ENCODE results near the gene DYNC2H1.

DYNC2H1 gene

GRCh38 chr11:103147627-103148026, 38.4 kb downstream of the DYNC2H1 start:
- peaks cover 64% of the 10 kb centered on the region for H3K36me3 ChIP-seq (ENCODE audit: control insufficient read depth, insufficient read depth, low read length, severe bottlenecking)
- no peaks in the 10 kb centered on the region for H3K4me1 ChIP-seq (ENCODE audit: control insufficient read depth, insufficient read depth, low read length)
- no peak overlapping the region for H3K9ac ChIP-seq (ENCODE audit: low read length)
- no peaks in the 10 kb centered on the region for H3K27me3 ChIP-seq (replicated peaks; ENCODE audit: control insufficient read depth, insufficient read depth, low read length)
- DNase-seq (ENCODE audit: low read depth): no peak
- no peak overlapping the region for H3K4me3 ChIP-seq (ENCODE audit: low read length)
- no peaks in the 10 kb centered on the region for H3K9me3 ChIP-seq (ENCODE audit: control insufficient read depth, low read length)

- H3K36me3 ChIP-seq (ENCODE audit: control insufficient read depth, insufficient read depth, low read length, severe bottlenecking): peaks cover 80% of the 10 kb centered on the region
- no peak for DNase-seq (ENCODE audit: low read depth)
- no peaks in the 10 kb centered on the region for H3K9me3 ChIP-seq (ENCODE audit: control insufficient read depth, low read length)
- no peak overlapping the region for H3K4me3 ChIP-seq (ENCODE audit: low read length)
- H3K4me1 ChIP-seq (ENCODE audit: control insufficient read depth, insufficient read depth, low read length): no peaks in the 10 kb centered on the region
- H3K27me3 ChIP-seq (replicated peaks; ENCODE audit: control insufficient read depth, insufficient read depth, low read length): no peaks in the 10 kb centered on the region
- no peak overlapping the region for H3K9ac ChIP-seq (ENCODE audit: low read length)
These were observed 48.3 kb downstream of the DYNC2H1 start for GRCh38 chr11:103157542-103157941.

GRCh38 chr11:103164093-103164796, 55.0 kb downstream of the DYNC2H1 start:
- Histone ChIP-seq H3K36me3 (ENCODE audit: control insufficient read depth, insufficient read depth, low read length, severe bottlenecking) (peaks cover 76% of the 10 kb centered on the region), H3K9ac (ENCODE audit: low read length) (no peak overlapping the region), H3K9me3 (ENCODE audit: control insufficient read depth, low read length) (no peaks in the 10 kb centered on the region), H3K27me3 (replicated peaks; ENCODE audit: control insufficient read depth, insufficient read depth, low read length) (no peaks in the 10 kb centered on the region), H3K4me3 (ENCODE audit: low read length) (no peak overlapping the region), H3K4me1 (ENCODE audit: control insufficient read depth, insufficient read depth, low read length) (no peaks in the 10 kb centered on the region)
- DNase-seq (ENCODE audit: low read depth): no peak

- Histone ChIP-seq H3K36me3 (ENCODE audit: control insufficient read depth, insufficient read depth, low read length, severe bottlenecking) (peaks cover 58% of the 10 kb centered on the region), H3K27me3 (replicated peaks; ENCODE audit: control insufficient read depth, insufficient read depth, low read length) (no peaks in the 10 kb centered on the region), H3K4me1 (ENCODE audit: control insufficient read depth, insufficient read depth, low read length) (no peaks in the 10 kb centered on the region), H3K9me3 (ENCODE audit: control insufficient read depth, low read length) (no peaks in the 10 kb centered on the region), H3K9ac (ENCODE audit: low read length) (no peak overlapping the region), H3K4me3 (ENCODE audit: low read length) (no peak overlapping the region)
- DNase-seq (ENCODE audit: low read depth): no peak
These were observed 57.9 kb downstream of the DYNC2H1 start for GRCh38 chr11:103167166-103167565.

- Histone ChIP-seq H3K9ac (ENCODE audit: low read length) (no peak overlapping the region), H3K4me3 (ENCODE audit: low read length) (no peak overlapping the region), H3K4me1 (ENCODE audit: control insufficient read depth, insufficient read depth, low read length) (no peaks in the 10 kb centered on the region), H3K27me3 (replicated peaks; ENCODE audit: control insufficient read depth, insufficient read depth, low read length) (no peaks in the 10 kb centered on the region), H3K36me3 (ENCODE audit: control insufficient read depth, insufficient read depth, low read length, severe bottlenecking) (peaks cover 51% of the 10 kb centered on the region), H3K9me3 (ENCODE audit: control insufficient read depth, low read length) (no peaks in the 10 kb centered on the region)
- DNase-seq (ENCODE audit: low read depth): peak; percentile 78
These were observed 61.6 kb downstream of the DYNC2H1 start for GRCh38 chr11:103170865-103171264.

GRCh38 chr11:103175461-103176129, 66.4 kb downstream of the DYNC2H1 start:
- Histone ChIP-seq H3K4me1 (ENCODE audit: control insufficient read depth, insufficient read depth, low read length) (no peaks in the 10 kb centered on the region), H3K9me3 (ENCODE audit: control insufficient read depth, low read length) (no peaks in the 10 kb centered on the region), H3K4me3 (ENCODE audit: low read length) (no peak overlapping the region), H3K9ac (ENCODE audit: low read length) (no peak overlapping the region), H3K36me3 (ENCODE audit: control insufficient read depth, insufficient read depth, low read length, severe bottlenecking) (peaks cover 44% of the 10 kb centered on the region), H3K27me3 (replicated peaks; ENCODE audit: control insufficient read depth, insufficient read depth, low read length) (no peaks in the 10 kb centered on the region)
- DNase-seq (ENCODE audit: low read depth): no peak

- H3K4me3 ChIP-seq (ENCODE audit: low read length): no peak overlapping the region
- peaks cover 32% of the 10 kb centered on the region for H3K36me3 ChIP-seq (ENCODE audit: control insufficient read depth, insufficient read depth, low read length, severe bottlenecking)
- H3K27me3 ChIP-seq (replicated peaks; ENCODE audit: control insufficient read depth, insufficient read depth, low read length): no peaks in the 10 kb centered on the region
- peak; percentile 0 for DNase-seq (ENCODE audit: low read depth)
- no peak overlapping the region for H3K9ac ChIP-seq (ENCODE audit: low read length)
- no peaks in the 10 kb centered on the region for H3K9me3 ChIP-seq (ENCODE audit: control insufficient read depth, low read length)
- H3K4me1 ChIP-seq (ENCODE audit: control insufficient read depth, insufficient read depth, low read length): no peaks in the 10 kb centered on the region
These were observed 74.9 kb downstream of the DYNC2H1 start for GRCh38 chr11:103183981-103184611.

GRCh38 chr11:103202048-103202651, 92.9 kb downstream of the DYNC2H1 start:
- Histone ChIP-seq H3K4me3 (ENCODE audit: low read length) (no peak overlapping the region), H3K36me3 (ENCODE audit: control insufficient read depth, insufficient read depth, low read length, severe bottlenecking) (peaks cover 73% of the 10 kb centered on the region), H3K9me3 (ENCODE audit: control insufficient read depth, low read length) (no peaks in the 10 kb centered on the region), H3K4me1 (ENCODE audit: control insufficient read depth, insufficient read depth, low read length) (no peaks in the 10 kb centered on the region), H3K9ac (ENCODE audit: low read length) (no peak overlapping the region), H3K27me3 (replicated peaks; ENCODE audit: control insufficient read depth, insufficient read depth, low read length) (no peaks in the 10 kb centered on the region)
- peak; percentile 79 for DNase-seq (ENCODE audit: low read depth)

GRCh38 chr11:103210543-103210942, 101.3 kb downstream of the DYNC2H1 start:
- DNase-seq (ENCODE audit: low read depth): no peak
- H3K27me3 ChIP-seq (replicated peaks; ENCODE audit: control insufficient read depth, insufficient read depth, low read length): no peaks in the 10 kb centered on the region
- H3K9ac ChIP-seq (ENCODE audit: low read length): no peak overlapping the region
- H3K36me3 ChIP-seq (ENCODE audit: control insufficient read depth, insufficient read depth, low read length, severe bottlenecking): peaks cover 24% of the 10 kb centered on the region
- H3K4me3 ChIP-seq (ENCODE audit: low read length): no peak overlapping the region
- no peaks in the 10 kb centered on the region for H3K9me3 ChIP-seq (ENCODE audit: control insufficient read depth, low read length)
- no peaks in the 10 kb centered on the region for H3K4me1 ChIP-seq (ENCODE audit: control insufficient read depth, insufficient read depth, low read length)

GRCh38 chr11:103215812-103216211, 106.6 kb downstream of the DYNC2H1 start:
- Histone ChIP-seq H3K27me3 (replicated peaks; ENCODE audit: control insufficient read depth, insufficient read depth, low read length) (no peaks in the 10 kb centered on the region), H3K4me3 (ENCODE audit: low read length) (no peak overlapping the region), H3K9ac (ENCODE audit: low read length) (no peak overlapping the region), H3K36me3 (ENCODE audit: control insufficient read depth, insufficient read depth, low read length, severe bottlenecking) (peaks cover 18% of the 10 kb centered on the region), H3K9me3 (ENCODE audit: control insufficient read depth, low read length) (no peaks in the 10 kb centered on the region), H3K4me1 (ENCODE audit: control insufficient read depth, insufficient read depth, low read length) (no peaks in the 10 kb centered on the region)
- DNase-seq (ENCODE audit: low read depth): peak; percentile 34

GRCh38 chr11:103220133-103220532, 110.9 kb downstream of the DYNC2H1 start:
- Histone ChIP-seq H3K9ac (ENCODE audit: low read length) (no peak overlapping the region), H3K4me3 (ENCODE audit: low read length) (no peak overlapping the region), H3K4me1 (ENCODE audit: control insufficient read depth, insufficient read depth, low read length) (peaks cover 4% of the 10 kb centered on the region), H3K36me3 (ENCODE audit: control insufficient read depth, insufficient read depth, low read length, severe bottlenecking) (peaks cover 31% of the 10 kb centered on the region), H3K27me3 (replicated peaks; ENCODE audit: control insufficient read depth, insufficient read depth, low read length) (no peaks in the 10 kb centered on the region), H3K9me3 (ENCODE audit: control insufficient read depth, low read length) (no peaks in the 10 kb centered on the region)
- DNase-seq (ENCODE audit: low read depth): no peak

Data from adipocyte (in vitro differentiated cells).